Caco-2 (cell line): ENCODE measurements around the gene SBF2. TPM values are rescaled to one million over a fixed set of nuclear protein-coding genes. Genes with fewer than 3 reads are reported as not detected.

Source experiments
- BruUV-seq: library from RNA; stranded (reverse); fragments of 400-500 nt; replicated peaks from 2 replicates; lab custom pipeline; 2021; lab: Mats Ljungman, UMichigan
- CTCF ChIA-PET: fragments of 300-600 bp; sonication (Branson Sonifier 250); formaldehyde crosslinking; loops from one replicate; lab custom pipeline; 2022; ENCODE audit warnings: antibody characterized with exemption; lab: Charles Lee
- POLR2A ChIA-PET: fragments of 300-600 bp; sonication (Branson Sonifier 250); formaldehyde crosslinking; loops from one replicate; lab custom pipeline; 2022; ENCODE audit warnings: antibody characterized with exemption; lab: Charles Lee
- DNase-seq, 2 experiments: peaks; one replicate each; pipeline versions ENCODE4 v3.0.0 to v3.0.0-alpha.2; 2020 to 2022
- H3K27me3 ChIP-seq: replicated peaks from 2 replicates; pipeline ENCODE4 v1.6.0; 2011; ENCODE audit warnings: low read length; ENCODE audit not compliant: control insufficient read depth, insufficient read depth
- H3K36me3 ChIP-seq: 2 replicates; pipeline ENCODE4 v1.5.1; 2011; ENCODE audit warnings: low read length; ENCODE audit not compliant: control insufficient read depth, insufficient read depth
- H3K4me1 ChIP-seq: fragments of 250-450 bp; sonication (Bioruptor Pico); 2 replicates; pipeline ENCODE4 v1.5.1; 2020; ENCODE audit warnings: mild to moderate bottlenecking
- H3K4me3 ChIP-seq: 2 replicates; pipeline ENCODE4 v1.5.1; 2011; ENCODE audit warnings: low read depth, mild to moderate bottlenecking, control low read depth, low read length
- H3K9me3 ChIP-seq: fragments of 250-450 bp; sonication (Bioruptor Pico); 2 replicates; pipeline ENCODE4 v1.5.1; 2020; ENCODE audit warnings: mild to moderate bottlenecking, moderate library complexity
- H3K27ac Mint-ChIP-seq: one replicate; pipeline ENCODE4 v1.8.0; 2022; ENCODE audit warnings: mixed read lengths; ENCODE audit not compliant: unreplicated experiment
- H3K27me3 Mint-ChIP-seq: one replicate; pipeline ENCODE4 v1.8.0; 2022; ENCODE audit warnings: mixed read lengths; ENCODE audit not compliant: insufficient read depth, unreplicated experiment
- H3K36me3 Mint-ChIP-seq: one replicate; pipeline ENCODE4 v1.8.0; 2022; ENCODE audit warnings: mild to moderate bottlenecking, mixed read lengths; ENCODE audit not compliant: insufficient read depth, unreplicated experiment
- H3K4me1 Mint-ChIP-seq: one replicate; pipeline ENCODE4 v1.8.0; 2022; ENCODE audit warnings: low read depth, mixed read lengths; ENCODE audit not compliant: unreplicated experiment
- H3K4me3 Mint-ChIP-seq: one replicate; pipeline ENCODE4 v1.8.0; 2022; ENCODE audit warnings: mild to moderate bottlenecking, moderate library complexity, mixed read lengths; ENCODE audit not compliant: unreplicated experiment
- H3K9me3 Mint-ChIP-seq: one replicate; pipeline ENCODE4 v1.8.0; 2022; ENCODE audit warnings: mixed read lengths; ENCODE audit not compliant: unreplicated experiment
- CTCF ChIP-seq, 2 experiments: fragments of 200-600 bp in 1 of 2; IDR thresholded peaks; 1 replicate in 1 of 2; 2 replicates in 1 of 2; pipeline versions ENCODE4 v1.5.1 to v1.8.0; 2011 to 2022; ENCODE audit warnings: antibody characterized with exemption in 1 of 2, control low read depth in 1 of 2, inconsistent platforms in 1 of 2, low read depth in 1 of 2, low read length in 1 of 2, mild to moderate bottlenecking in 1 of 2, moderate library complexity in 1 of 2; ENCODE audit not compliant: insufficient read depth in 1 of 2, severe bottlenecking in 1 of 2, unreplicated experiment in 1 of 2
- intact Hi-C: fragments of 100-400 bp; cut with micrococcal nuclease; formaldehyde crosslinking; loops from one replicate; pipeline ENCODE4 v1.10.0; 2022; ENCODE audit not compliant: unreplicated experiment
- total RNA-seq: library from RNA; stranded (reverse); gene quantifications from 2 replicates; pipeline ENCODE4 v1.2.3, GENCODE V29; 2022

Gene SBF2
- total RNA-seq, 1 experiment from 2014 or later = 72.2 TPM

GRCh38 chr11:9893474-9893873 lies 400.5 kb downstream of the SBF2 start:
- Histone ChIP-seq H3K36me3 (no peaks in the 10 kb centered on the region), H3K4me3 (no peak overlapping the region), H3K9me3 (peaks cover 15% of the 10 kb centered on the region), H3K4me1 (peaks cover 8% of the 10 kb centered on the region; the same call in 1 of the 2 replicates), H3K27me3 (no peaks in the 10 kb centered on the region)
- H3K9me3 Mint-ChIP-seq = peaks cover 10% of the 10 kb centered on the region
- intact Hi-C loops = no loop called here
- no peak overlapping the region for H3K4me3 Mint-ChIP-seq
- peak overlapping the region; percentile 34 for H3K27ac Mint-ChIP-seq
- ChIA-PET CTCF (no interaction called here), POLR2A (no interaction called here)
- no TSS peak for BruUV-seq
- DNase-seq = no peak
- no peaks in the 10 kb centered on the region for H3K27me3 Mint-ChIP-seq
- no peaks in the 10 kb centered on the region for H3K36me3 Mint-ChIP-seq
- peaks cover 15% of the 10 kb centered on the region for H3K4me1 Mint-ChIP-seq
- TF ChIP-seq CTCF (IDR thresholded peaks at IDR 0.05; ENCODE audit: insufficient read depth in 1 of 2, low read depth in 1 of 2, low read length in 1 of 2, severe bottlenecking in 1 of 2, unreplicated experiment in 1 of 2) = no peak

- Histone ChIP-seq H3K4me1 (peaks cover 8% of the 10 kb centered on the region; the same call in 1 of the 2 replicates), H3K9me3 (no peaks in the 10 kb centered on the region), H3K27me3 (no peaks in the 10 kb centered on the region), H3K4me3 (no peak overlapping the region), H3K36me3 (no peaks in the 10 kb centered on the region)
- no peak overlapping the region for H3K27ac Mint-ChIP-seq
- POLR2A ChIA-PET = no interaction called here
- intact Hi-C loops = no loop called here
- H3K4me1 Mint-ChIP-seq = peaks cover 29% of the 10 kb centered on the region
- H3K27me3 Mint-ChIP-seq = no peaks in the 10 kb centered on the region
- no TSS peak for BruUV-seq
- H3K9me3 Mint-ChIP-seq = no peaks in the 10 kb centered on the region
- no peak for TF ChIP-seq CTCF (IDR thresholded peaks at IDR 0.05; ENCODE audit: insufficient read depth in 1 of 2, low read depth in 1 of 2, low read length in 1 of 2, severe bottlenecking in 1 of 2, unreplicated experiment in 1 of 2)
- DNase-seq = no peak
- CTCF ChIA-PET = no interaction called here
- no peaks in the 10 kb centered on the region for H3K36me3 Mint-ChIP-seq
- no peak overlapping the region for H3K4me3 Mint-ChIP-seq
These were observed 405.1 kb downstream of the SBF2 start for GRCh38 chr11:9888938-9889337.

DNA sequence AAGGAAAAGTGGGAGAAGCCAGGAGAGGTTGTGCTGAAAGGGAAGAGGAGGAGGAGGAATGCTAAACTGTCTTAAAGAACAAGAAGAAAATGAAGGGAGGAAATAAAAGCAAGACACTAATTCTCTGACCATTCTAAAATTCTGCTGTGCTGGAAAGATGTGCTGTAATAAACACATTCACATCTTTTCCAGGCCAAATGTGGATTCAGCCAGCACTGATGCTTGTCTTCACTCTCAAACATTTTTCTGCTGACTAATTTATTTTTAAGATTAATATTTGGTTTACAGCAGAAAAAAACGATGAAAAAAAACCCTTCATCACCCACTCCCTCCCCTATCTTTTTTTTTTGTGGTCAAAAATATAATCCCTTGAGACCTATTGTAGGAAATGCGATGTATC lies 406.5 kb downstream of the SBF2 start:
- Mint-ChIP-seq H3K27me3 (no peaks in the 10 kb centered on the region), H3K4me1 (peaks cover 22% of the 10 kb centered on the region)

More for the DNA sequence above, 406.5 kb downstream of the SBF2 start:
- ChIA-PET CTCF (no interaction called here), POLR2A (no interaction called here)
- Mint-ChIP-seq H3K4me3 (no peak overlapping the region), H3K27ac (no peak overlapping the region), H3K9me3 (no peaks in the 10 kb centered on the region), H3K36me3 (no peaks in the 10 kb centered on the region)
- DNase-seq = no peak
- TF ChIP-seq CTCF (IDR thresholded peaks at IDR 0.05; ENCODE audit: insufficient read depth in 1 of 2, low read depth in 1 of 2, low read length in 1 of 2, severe bottlenecking in 1 of 2, unreplicated experiment in 1 of 2) = no peak
- Histone ChIP-seq H3K36me3 (no peaks in the 10 kb centered on the region), H3K4me3 (no peak overlapping the region), H3K9me3 (no peaks in the 10 kb centered on the region), H3K27me3 (no peaks in the 10 kb centered on the region), H3K4me1 (peaks cover 8% of the 10 kb centered on the region; the same call in 1 of the 2 replicates)
- intact Hi-C loops = no loop called here
- BruUV-seq = no TSS peak
